ENCODE measurements around the gene GFOD2. TPM values are rescaled to one million over a fixed set of nuclear protein-coding genes. Genes with fewer than 3 reads are reported as not detected.

GFOD2 gene
- total RNA-seq, 5 donors from 2014 or later (not counting 1 experiment from before 2014, with no cell fraction given) = 8.5 to 23.2 (median 16.7) TPM

- no peaks in the 10 kb centered on the region for H3K9me3 ChIP-seq
- no peaks in the 10 kb centered on the region for H3K9me3 Mint-ChIP-seq
- H3K27ac Mint-ChIP-seq = no peak overlapping the region
- POLR2A ChIA-PET = no interaction called here
- peaks cover 17% of the 10 kb centered on the region for H3K36me3 Mint-ChIP-seq
- H3K27ac ChIP-seq (ENCODE audit: low read length) = no peak overlapping the region
- H3K4me3 Mint-ChIP-seq = no peak overlapping the region
- H3K4me1 Mint-ChIP-seq = peaks cover 24 to 44% (median 30%) of the 10 kb centered on the region in 3 donors
- H3K4me3 ChIP-seq (ENCODE audit: control insufficient read depth in 1 of 2, extremely low read depth in 1 of 2, low read length in 1 of 2) = no peak overlapping the region
- no peak for DNase-seq
- ATAC-seq (replicated peaks in 1 of 4) = no peak
- CTCF ChIA-PET = interaction anchor here in 1 of 2 donors (0.5 kb wide), 1 partner anchor 63 kb away, joined by 3 read pairs; no protein-coding TSS in a partner anchor
- H3K36me3 ChIP-seq (ENCODE audit: control insufficient read depth in 2 of 2, extremely low read depth in 1 of 2, insufficient read depth in 1 of 2, low read length in 1 of 2) = peaks cover 0 to 2% of the 10 kb centered on the region in 2 donors
- H3K27me3 Mint-ChIP-seq = no peaks in the 10 kb centered on the region
- no peaks in the 10 kb centered on the region for H3K27me3 ChIP-seq (replicated peaks in 1 of 2; ENCODE audit: control insufficient read depth in 2 of 2, extremely low read depth in 1 of 2, insufficient read depth in 2 of 2, low read length in 1 of 2)
- H3K4me1 ChIP-seq (ENCODE audit: control insufficient read depth in 1 of 2, extremely low read depth in 1 of 2, insufficient read depth in 2 of 2, low read length in 2 of 2) = peaks cover 7 to 11% of the 10 kb centered on the region in 2 experiments
- 95% methylated on average over 3 of the region's 5 CpGs for WGBS (ENCODE audit: insufficient coverage)
These were observed 5.4 kb downstream of the GFOD2 start for GRCh38 chr16:67713647-67714273.

GRCh38 chr16:67710607-67711006 lies 8.5 kb downstream of the GFOD2 start:
- ChIA-PET CTCF (interaction anchor here in 1 of 2 donors (0.5 kb wide), 1 partner anchor 23 kb away, joined by 4 read pairs; no protein-coding TSS in a partner anchor), POLR2A (no interaction called here)
- Mint-ChIP-seq H3K27me3 (no peaks in the 10 kb centered on the region), H3K4me1 (peaks cover 11 to 24% (median 13%) of the 10 kb centered on the region in 3 donors), H3K36me3 (peaks cover 11% of the 10 kb centered on the region), H3K9me3 (no peaks in the 10 kb centered on the region), H3K27ac (no peak overlapping the region), H3K4me3 (no peak overlapping the region)
- WGBS (ENCODE audit: insufficient coverage) = 89% methylated on average over 3 of the region's 6 CpGs
- Histone ChIP-seq H3K27ac (ENCODE audit: low read length) (no peak overlapping the region), H3K4me1 (ENCODE audit: control insufficient read depth in 1 of 2, extremely low read depth in 1 of 2, insufficient read depth in 2 of 2, low read length in 2 of 2) (peaks cover 0 to 2% of the 10 kb centered on the region in 2 experiments), H3K4me3 (ENCODE audit: control insufficient read depth in 1 of 2, extremely low read depth in 1 of 2, low read length in 1 of 2) (no peak overlapping the region), H3K27me3 (replicated peaks in 1 of 2; ENCODE audit: control insufficient read depth in 2 of 2, extremely low read depth in 1 of 2, insufficient read depth in 2 of 2, low read length in 1 of 2) (no peaks in the 10 kb centered on the region), H3K36me3 (ENCODE audit: control insufficient read depth in 2 of 2, extremely low read depth in 1 of 2, insufficient read depth in 1 of 2, low read length in 1 of 2) (peaks cover 0 to 2% of the 10 kb centered on the region in 2 donors), H3K9me3 (no peaks in the 10 kb centered on the region)
- ATAC-seq (replicated peaks in 1 of 4) (no peak), DNase-seq (no peak)

- CTCF ChIA-PET = no interaction called here
- H3K4me1 ChIP-seq (ENCODE audit: control insufficient read depth in 1 of 2, extremely low read depth in 1 of 2, insufficient read depth in 2 of 2, low read length in 2 of 2) = peaks cover 2% of the 10 kb centered on the region in 2 experiments
- H3K27me3 Mint-ChIP-seq = no peaks in the 10 kb centered on the region
- H3K27ac Mint-ChIP-seq = no peak overlapping the region
- POLR2A ChIA-PET = interaction anchor here in 1 of 2 donors (0.6 kb wide), 1 partner anchor 139 kb away, joined by 3 read pairs; no protein-coding TSS in a partner anchor
- DNase-seq = no peak
- H3K27me3 ChIP-seq (replicated peaks in 1 of 2; ENCODE audit: control insufficient read depth in 2 of 2, extremely low read depth in 1 of 2, insufficient read depth in 2 of 2, low read length in 1 of 2) = no peaks in the 10 kb centered on the region
- ATAC-seq (replicated peaks in 1 of 4) = no peak
- H3K36me3 ChIP-seq (ENCODE audit: control insufficient read depth in 2 of 2, extremely low read depth in 1 of 2, insufficient read depth in 1 of 2, low read length in 1 of 2) = peaks cover 0 to 2% of the 10 kb centered on the region in 2 donors
- no peak overlapping the region for H3K27ac ChIP-seq (ENCODE audit: low read length)
- H3K4me3 ChIP-seq (ENCODE audit: control insufficient read depth in 1 of 2, extremely low read depth in 1 of 2, low read length in 1 of 2) = no peak overlapping the region
- WGBS (ENCODE audit: insufficient coverage) = no CpG with 5 or more reads among the region's 1 CpG
- H3K9me3 Mint-ChIP-seq = no peaks in the 10 kb centered on the region
- no peak overlapping the region for H3K4me3 Mint-ChIP-seq
- H3K36me3 Mint-ChIP-seq = peaks cover 15% of the 10 kb centered on the region
- H3K9me3 ChIP-seq = no peaks in the 10 kb centered on the region
- H3K4me1 Mint-ChIP-seq = peaks cover 17 to 34% (median 26%) of the 10 kb centered on the region in 3 donors
These were observed 10.1 kb downstream of the GFOD2 start for GRCh38 chr16:67709050-67709449.

- Mint-ChIP-seq H3K36me3 (peaks cover 15% of the 10 kb centered on the region), H3K4me1 (peaks cover 19 to 36% (median 33%) of the 10 kb centered on the region in 3 donors), H3K9me3 (no peaks in the 10 kb centered on the region), H3K27me3 (no peaks in the 10 kb centered on the region), H3K27ac (no peak overlapping the region), H3K4me3 (no peak overlapping the region)
- no CpG with 5 or more reads among the region's 2 CpGs for WGBS (ENCODE audit: insufficient coverage)
- ATAC-seq (replicated peaks in 1 of 4) = no peak
- ChIA-PET CTCF (no interaction called here), POLR2A (no interaction called here)
- no peak overlapping the region for H3K4me3 ChIP-seq (ENCODE audit: control insufficient read depth in 1 of 2, extremely low read depth in 1 of 2, low read length in 1 of 2)
- no peaks in the 10 kb centered on the region for H3K9me3 ChIP-seq
- H3K27ac ChIP-seq (ENCODE audit: low read length) = no peak overlapping the region
- H3K27me3 ChIP-seq (replicated peaks in 1 of 2; ENCODE audit: control insufficient read depth in 2 of 2, extremely low read depth in 1 of 2, insufficient read depth in 2 of 2, low read length in 1 of 2) = no peaks in the 10 kb centered on the region
- no peak for DNase-seq
- H3K36me3 ChIP-seq (ENCODE audit: control insufficient read depth in 2 of 2, extremely low read depth in 1 of 2, insufficient read depth in 1 of 2, low read length in 1 of 2) = peaks cover 0 to 2% of the 10 kb centered on the region in 2 donors
- H3K4me1 ChIP-seq (ENCODE audit: control insufficient read depth in 1 of 2, extremely low read depth in 1 of 2, insufficient read depth in 2 of 2, low read length in 2 of 2) = peaks cover 7 to 8% of the 10 kb centered on the region in 2 experiments
These were observed 10.7 kb downstream of the GFOD2 start for GRCh38 chr16:67708368-67708771.

DNA sequence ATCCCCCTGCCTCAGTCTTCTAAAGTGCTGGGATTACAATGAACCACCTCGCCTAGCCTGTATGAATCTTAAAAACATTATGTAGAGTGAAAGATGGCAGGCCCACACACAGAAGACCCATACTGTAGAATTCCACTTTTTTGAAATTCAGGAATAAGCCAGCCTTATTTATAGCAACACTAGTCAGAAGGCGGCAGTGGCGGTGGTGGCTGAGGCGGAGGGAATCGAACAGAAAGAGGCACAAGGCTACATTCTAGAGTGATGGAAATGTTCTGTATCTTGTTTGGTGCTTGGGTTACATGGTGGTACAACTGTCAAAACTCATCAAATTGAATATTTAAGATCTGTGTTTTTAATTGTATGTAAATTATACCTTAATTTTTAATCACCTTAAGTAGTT lies 11.3 kb downstream of the GFOD2 start:
- H3K4me1 Mint-ChIP-seq = peaks cover 25 to 41% (median 39%) of the 10 kb centered on the region in 3 donors
- H3K27me3 Mint-ChIP-seq = no peaks in the 10 kb centered on the region
- 100% methylated on average over 4 of the region's 5 CpGs for WGBS (ENCODE audit: insufficient coverage)
- POLR2A ChIA-PET = no interaction called here
- no peak for DNase-seq
- H3K9me3 ChIP-seq = no peaks in the 10 kb centered on the region
- H3K27ac ChIP-seq (ENCODE audit: low read length) = no peak overlapping the region
- peaks cover 15% of the 10 kb centered on the region for H3K36me3 Mint-ChIP-seq
- no peak for ATAC-seq (replicated peaks in 1 of 4)
- peaks cover 10% of the 10 kb centered on the region in 2 experiments for H3K4me1 ChIP-seq (ENCODE audit: control insufficient read depth in 1 of 2, extremely low read depth in 1 of 2, insufficient read depth in 2 of 2, low read length in 2 of 2)
- H3K36me3 ChIP-seq (ENCODE audit: control insufficient read depth in 2 of 2, extremely low read depth in 1 of 2, insufficient read depth in 1 of 2, low read length in 1 of 2) = peaks cover 0 to 2% of the 10 kb centered on the region in 2 donors
- H3K4me3 ChIP-seq (ENCODE audit: control insufficient read depth in 1 of 2, extremely low read depth in 1 of 2, low read length in 1 of 2) = no peak overlapping the region
- CTCF ChIA-PET = no interaction called here
- no peaks in the 10 kb centered on the region for H3K27me3 ChIP-seq (replicated peaks in 1 of 2; ENCODE audit: control insufficient read depth in 2 of 2, extremely low read depth in 1 of 2, insufficient read depth in 2 of 2, low read length in 1 of 2)
- H3K4me3 Mint-ChIP-seq = no peak overlapping the region
- no peak overlapping the region for H3K27ac Mint-ChIP-seq
- no peaks in the 10 kb centered on the region for H3K9me3 Mint-ChIP-seq

- ChIA-PET POLR2A (no interaction called here), CTCF (interaction anchor here in 1 of 2 donors (0.6 kb wide), 1 partner anchor 330 kb away, joined by 4 read pairs; no protein-coding TSS in a partner anchor)
- no peaks in the 10 kb centered on the region for H3K27me3 Mint-ChIP-seq
- H3K4me3 Mint-ChIP-seq = no peak overlapping the region
- DNase-seq (no peak), ATAC-seq (replicated peaks in 1 of 4) (no peak)
- Histone ChIP-seq H3K27me3 (replicated peaks in 1 of 2; ENCODE audit: control insufficient read depth in 2 of 2, extremely low read depth in 1 of 2, insufficient read depth in 2 of 2, low read length in 1 of 2) (no peaks in the 10 kb centered on the region), H3K4me1 (ENCODE audit: control insufficient read depth in 1 of 2, extremely low read depth in 1 of 2, insufficient read depth in 2 of 2, low read length in 2 of 2) (peaks cover 10% of the 10 kb centered on the region in 2 experiments), H3K9me3 (no peaks in the 10 kb centered on the region), H3K36me3 (ENCODE audit: control insufficient read depth in 2 of 2, extremely low read depth in 1 of 2, insufficient read depth in 1 of 2, low read length in 1 of 2) (peaks cover 0 to 2% of the 10 kb centered on the region in 2 donors), H3K27ac (ENCODE audit: low read length) (no peak overlapping the region), H3K4me3 (ENCODE audit: control insufficient read depth in 1 of 2, extremely low read depth in 1 of 2, low read length in 1 of 2) (no peak overlapping the region)
- H3K27ac Mint-ChIP-seq = no peak overlapping the region
- peaks cover 26 to 44% (median 39%) of the 10 kb centered on the region in 3 donors for H3K4me1 Mint-ChIP-seq
- no CpG with 5 or more reads among the region's 4 CpGs for WGBS (ENCODE audit: insufficient coverage)
- H3K9me3 Mint-ChIP-seq = no peaks in the 10 kb centered on the region
- peaks cover 15% of the 10 kb centered on the region for H3K36me3 Mint-ChIP-seq
These were observed 11.9 kb downstream of the GFOD2 start for GRCh38 chr16:67707210-67707609.
